RKO (cell line): ENCODE data around the gene VSIG10L2.

Experiments
- DNase-seq: peaks from one replicate; pipeline ENCODE4 v3.0.0-alpha.2; 2016; ENCODE audit warnings: low spot score

Gene VSIG10L2

GRCh38 chr11:125929445-125930075, 16.3 kb upstream of the VSIG10L2 start:
- no peak for DNase-seq

DNA sequence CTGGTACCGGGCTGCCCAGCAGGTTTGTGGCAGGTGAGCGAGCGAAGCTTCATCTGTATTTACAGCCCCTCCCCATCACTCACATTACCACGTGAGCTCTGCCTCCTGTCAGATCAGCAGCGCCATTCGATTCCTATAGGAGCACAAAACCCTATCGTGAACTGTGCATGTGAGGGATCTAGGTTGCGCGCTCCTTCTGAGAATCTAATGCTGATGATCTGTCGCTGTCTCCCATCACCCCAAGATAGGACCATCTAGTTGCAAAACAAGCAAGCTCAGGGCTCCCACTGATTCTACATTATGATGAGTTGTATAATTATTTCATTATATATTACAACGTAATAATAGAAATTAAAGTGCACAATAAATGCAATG, 15.8 kb upstream of the VSIG10L2 start:
- no peak for DNase-seq

DNA sequence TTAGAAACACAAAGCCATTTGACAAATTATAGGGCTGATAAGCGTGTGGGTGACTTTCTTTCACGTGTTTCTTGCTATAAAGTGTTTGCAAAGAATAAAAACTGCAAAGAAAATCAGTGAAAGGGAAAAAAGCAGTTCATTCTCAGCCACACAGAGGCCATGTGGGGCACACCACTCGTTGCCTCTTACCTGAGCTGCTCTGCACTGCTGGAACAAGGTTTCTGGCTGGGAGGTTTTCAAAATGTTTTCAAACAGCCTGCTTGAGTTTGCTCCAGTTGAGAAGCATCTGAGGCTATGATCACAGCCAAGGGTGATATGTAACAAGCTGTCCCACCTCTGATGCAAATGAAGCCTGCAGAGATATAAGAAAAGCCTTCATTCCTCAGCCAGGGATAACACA, 14.7 kb upstream of the VSIG10L2 start:
- DNase-seq, result no peak

DNA sequence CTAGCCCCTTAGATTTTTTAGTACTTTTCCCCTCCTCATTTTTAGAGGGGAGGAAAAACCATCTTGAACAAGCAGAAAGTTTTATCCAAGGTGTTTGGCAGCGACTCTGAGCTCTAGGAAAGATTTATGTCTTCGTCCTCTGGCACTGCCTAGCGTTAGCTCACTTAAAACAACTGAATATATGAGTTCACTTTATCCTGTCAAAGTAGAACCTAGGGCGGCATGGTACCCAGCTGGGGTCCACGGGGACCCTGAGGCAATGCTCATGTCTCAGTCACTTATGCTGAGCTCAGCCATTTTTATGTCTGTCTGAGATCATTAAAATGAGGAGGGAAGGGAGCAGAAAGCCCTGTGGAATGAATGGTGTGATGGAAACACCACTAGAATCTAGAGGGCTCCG, 14.2 kb upstream of the VSIG10L2 start:
- DNase-seq, result no peak

GRCh38 chr11:125932301-125932700, 13.5 kb upstream of the VSIG10L2 start:
- DNase-seq, result no peak

- DNase-seq, result no peak
Measured at GRCh38 chr11:125933030-125933813, 12.6 kb upstream of the VSIG10L2 start.

GRCh38 chr11:125934473-125934872, 11.4 kb upstream of the VSIG10L2 start:
- DNase-seq, result no peak

DNA sequence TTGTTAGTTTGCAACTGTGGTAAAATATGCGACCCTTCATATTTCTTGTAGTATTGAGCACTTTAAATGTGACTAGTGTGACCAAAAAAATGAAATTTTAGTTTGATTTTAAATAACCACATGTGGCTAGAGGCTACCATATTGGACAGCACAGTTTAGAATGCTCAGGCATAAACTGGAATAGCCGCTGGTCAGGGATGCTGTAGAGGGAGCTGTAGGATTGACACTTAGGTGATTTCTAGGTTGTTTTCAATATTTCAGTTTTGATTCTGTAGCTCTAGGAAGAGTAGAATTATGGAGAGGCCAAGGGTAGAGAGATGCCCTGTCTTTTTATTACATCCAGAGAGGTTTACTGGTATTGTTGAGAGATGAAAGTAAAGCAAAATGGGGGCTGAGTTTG, 10.8 kb upstream of the VSIG10L2 start:
- DNase-seq, result no peak

DNA sequence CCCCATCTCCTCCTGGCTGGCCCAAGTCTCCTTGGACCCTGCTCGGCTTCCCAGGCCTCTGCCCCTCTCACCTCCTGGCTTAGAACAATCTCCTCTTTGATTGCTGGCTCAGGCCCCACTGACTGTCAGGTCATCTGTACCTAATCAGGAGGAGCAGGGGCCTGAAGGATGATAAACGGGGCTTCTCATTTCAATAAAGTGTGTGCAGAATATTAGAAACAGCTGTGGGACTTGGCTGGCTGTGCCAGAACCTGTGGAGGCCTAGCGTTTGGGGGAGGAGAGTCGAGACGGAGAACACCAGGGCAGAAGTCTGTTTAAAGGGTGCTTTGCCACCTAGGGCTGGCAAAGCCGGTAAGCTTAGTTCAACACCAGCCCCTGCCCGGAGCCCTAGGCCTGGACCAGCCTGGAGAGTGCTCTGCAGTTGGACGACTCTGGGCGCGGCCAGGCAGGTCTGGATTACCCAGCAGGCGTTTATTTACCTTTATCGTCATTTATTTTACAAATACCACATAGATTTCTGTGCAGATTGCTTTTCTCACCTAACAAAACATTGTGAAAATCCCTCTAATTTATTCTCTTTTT, 10.1 kb upstream of the VSIG10L2 start:
- DNase-seq, result no peak

DNA sequence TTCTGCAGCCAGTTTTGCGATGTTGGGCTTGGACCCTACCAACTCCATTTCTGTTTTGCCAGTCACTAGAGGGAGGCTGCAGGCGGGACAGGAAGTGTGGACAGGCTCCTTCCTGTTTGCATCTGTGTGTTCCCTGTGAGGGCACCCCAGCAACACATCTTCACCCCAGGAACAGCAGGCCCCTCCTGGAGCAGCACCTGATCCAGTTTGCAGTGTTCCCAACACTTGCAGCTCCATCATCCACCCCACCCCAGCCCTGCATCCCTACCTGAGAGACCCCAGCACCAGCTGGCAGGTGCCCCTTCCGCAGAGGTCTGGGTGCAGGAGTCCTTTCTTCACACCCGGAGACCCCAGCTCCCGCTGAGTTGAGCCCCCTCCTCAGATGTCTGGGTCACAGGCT, 7.4 kb upstream of the VSIG10L2 start:
- DNase-seq, result no peak

DNA sequence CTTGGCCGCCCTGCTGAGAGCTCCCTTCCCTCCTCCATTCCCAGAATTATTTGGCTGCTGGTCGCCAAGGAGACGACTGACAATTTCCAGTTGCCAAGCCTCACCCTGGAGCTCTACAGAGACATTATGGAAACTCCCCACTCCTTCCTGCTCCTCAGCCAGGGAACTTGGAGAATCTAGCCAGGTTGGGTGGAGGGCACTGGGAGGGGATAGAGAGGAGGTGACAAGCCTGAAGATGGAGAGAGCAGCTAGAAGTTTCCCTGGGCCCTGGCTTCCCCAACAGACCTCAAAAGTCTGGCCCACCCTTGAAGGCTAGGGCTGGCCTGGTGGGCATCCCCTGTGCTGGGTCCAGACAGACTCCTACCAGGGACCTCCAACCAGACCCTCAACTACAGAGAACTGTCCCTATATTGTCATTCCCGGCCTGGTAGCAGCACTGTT, 6.7 kb upstream of the VSIG10L2 start:
- no peak for DNase-seq

DNA sequence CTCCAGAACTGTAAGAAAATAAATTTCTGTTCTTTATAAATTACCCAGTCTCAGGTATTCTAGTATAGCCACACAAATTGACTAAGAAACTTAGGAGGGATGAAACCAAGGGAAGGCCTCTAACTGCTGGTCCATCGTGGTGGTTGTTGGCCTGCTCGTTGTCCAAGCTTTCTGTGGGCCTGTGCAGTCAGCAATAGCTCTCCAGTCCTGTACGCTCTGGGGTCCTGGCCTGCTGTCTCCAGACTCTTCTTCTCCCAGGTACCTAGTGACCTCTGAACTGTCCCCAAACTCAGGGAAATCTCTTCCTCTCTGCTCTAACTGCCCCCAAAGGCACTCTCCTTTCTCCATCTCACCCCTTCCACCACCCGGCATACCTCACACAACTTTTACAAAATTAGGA, 5.7 kb upstream of the VSIG10L2 start:
- DNase-seq, result no peak

GRCh38 chr11:125941267-125941618, 4.6 kb upstream of the VSIG10L2 start:
- DNase-seq, result no peak

DNA sequence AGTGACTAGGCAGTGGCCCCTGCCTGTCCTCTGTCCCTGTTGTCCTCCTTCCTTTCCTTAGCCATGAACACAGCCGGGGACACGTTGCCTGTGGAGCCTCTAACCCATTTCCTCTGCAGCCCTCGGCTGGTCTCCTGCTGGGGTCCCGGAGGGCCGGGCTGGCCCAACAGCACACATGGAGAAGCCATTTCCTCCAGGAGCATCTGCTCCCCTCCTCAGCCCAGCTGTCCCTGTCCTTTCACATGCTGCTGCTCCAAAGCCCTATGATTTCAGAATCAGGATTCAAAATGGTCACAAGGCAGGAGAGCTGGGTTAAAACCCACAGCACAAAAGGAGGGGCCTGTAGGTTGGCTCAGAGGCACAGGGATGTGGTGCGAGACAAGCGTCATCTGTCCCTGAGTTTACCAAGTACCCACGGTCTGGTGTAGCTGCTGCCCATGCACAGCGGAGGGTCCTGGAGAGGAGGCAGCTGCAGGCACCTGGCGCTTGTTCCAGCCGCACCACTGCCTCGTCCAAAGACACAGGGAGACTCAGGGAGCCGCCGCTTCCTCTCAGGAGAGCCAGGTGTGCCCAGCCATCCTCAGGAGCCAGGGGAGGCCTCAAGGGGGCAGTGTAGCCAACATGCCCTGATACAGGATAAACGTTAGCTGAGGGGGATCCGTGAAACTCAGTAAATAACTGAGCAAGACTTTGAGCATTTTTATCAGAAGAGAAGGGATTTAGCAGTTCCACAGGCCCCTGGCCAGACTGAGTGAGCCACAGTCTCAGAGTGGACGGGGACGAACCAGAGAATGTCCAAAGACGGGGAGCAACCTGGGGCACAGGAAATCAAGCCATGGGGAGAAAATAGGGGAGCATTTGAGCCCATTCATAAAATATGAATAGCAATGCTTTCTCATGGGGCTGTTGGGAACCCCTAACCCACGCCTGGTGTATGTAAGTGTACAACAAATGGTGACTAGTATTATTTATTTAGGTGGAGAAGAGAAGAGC, 3.9 kb upstream of the VSIG10L2 start:
- DNase-seq, result no peak

DNA sequence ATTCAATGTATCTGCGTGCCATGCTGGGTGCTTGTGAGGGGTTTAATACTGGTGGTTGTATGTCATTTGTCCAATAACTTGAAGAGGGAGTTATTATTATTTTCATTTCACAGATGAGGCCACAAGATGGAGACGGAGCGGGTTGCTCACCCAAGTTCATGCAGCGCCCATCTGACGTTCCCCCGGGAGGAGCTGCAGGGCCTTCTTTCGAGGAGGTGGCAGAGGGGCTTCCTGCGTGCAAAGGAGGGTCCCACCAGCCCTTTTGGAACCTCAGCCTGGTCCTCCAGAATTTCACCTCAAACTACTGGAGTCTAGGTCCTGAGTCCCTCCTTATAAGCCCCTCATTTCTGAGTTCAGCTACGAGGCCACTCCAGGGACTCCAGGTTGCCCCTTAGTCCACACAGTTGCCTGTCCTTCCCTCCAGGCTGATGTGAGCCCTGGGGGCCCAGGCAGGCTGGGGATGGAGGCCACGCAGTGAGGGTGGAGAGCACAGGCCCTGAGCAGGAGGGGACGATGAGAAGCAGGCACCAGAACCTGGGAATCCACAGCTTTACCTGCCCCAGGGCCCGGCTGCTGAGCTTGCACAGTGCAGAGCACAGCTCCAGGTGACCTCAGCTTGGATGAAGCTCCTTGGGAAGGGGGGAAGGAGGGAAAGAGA, 2.9 kb upstream of the VSIG10L2 start:
- no peak for DNase-seq

DNA sequence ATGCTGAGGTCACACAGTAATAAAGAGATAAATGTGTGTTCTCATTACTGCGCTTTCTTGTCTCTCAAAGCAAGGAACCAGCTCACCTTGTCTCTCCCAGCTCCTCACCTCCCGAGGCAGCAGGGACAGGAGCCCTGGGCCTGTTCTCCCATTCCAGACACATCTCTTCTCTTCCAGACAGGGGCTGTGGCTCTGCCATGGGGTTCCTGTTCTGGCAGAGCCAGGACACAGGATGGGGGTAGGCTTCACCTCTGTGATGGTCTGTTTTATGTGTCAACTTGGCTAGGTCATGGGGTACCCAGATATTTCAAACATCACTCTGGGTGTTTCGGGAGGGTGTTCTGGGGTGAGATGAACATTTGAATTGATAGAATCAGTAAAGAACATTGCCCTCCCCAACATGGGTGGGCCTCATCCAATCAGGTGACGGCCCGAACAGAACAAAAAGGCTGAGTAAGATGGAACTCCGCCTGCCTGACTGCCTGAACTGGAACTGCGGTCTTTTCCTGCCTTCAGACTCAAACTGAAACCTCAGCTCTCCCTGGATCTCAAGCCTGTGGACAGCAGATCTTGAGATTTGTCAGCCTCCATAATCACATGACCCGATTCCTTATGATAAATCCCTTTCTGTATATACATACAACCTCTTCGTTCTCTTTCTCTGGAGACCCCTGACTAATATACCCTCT, 2.0 kb upstream of the VSIG10L2 start:
- DNase-seq, result no peak

DNA sequence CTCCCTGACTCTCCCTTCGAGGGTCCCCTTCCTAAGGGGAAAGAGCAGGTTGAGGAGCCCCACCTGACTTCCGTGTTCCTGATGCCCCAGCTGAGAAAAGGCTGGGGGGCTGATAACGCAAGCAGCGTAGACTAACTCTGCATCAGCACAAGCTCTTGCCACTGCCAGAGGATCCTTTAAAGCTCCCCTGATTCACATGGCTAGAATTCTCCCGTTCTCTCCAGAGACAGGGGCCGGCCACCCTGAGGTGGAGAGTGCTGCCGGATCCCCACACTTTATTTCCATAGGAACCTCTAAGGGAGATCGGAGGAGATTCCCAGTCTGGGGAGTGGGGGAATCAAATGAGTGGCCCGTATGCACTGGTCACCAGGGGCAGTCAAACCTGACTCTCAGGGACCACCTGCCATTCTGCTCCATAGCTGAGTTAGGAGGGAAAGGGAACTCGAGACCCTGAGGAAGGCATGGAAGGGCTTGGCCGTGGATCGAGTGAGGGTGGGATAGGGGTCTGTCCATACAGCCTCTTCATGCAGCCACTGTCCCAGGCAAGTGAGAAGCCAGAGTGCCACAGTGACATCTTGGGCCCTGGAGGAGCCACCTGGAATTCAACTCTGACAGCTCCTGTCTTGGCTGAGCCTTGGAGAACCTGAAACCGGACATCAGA, 1.4 kb upstream of the VSIG10L2 start:
- no peak for DNase-seq

DNA sequence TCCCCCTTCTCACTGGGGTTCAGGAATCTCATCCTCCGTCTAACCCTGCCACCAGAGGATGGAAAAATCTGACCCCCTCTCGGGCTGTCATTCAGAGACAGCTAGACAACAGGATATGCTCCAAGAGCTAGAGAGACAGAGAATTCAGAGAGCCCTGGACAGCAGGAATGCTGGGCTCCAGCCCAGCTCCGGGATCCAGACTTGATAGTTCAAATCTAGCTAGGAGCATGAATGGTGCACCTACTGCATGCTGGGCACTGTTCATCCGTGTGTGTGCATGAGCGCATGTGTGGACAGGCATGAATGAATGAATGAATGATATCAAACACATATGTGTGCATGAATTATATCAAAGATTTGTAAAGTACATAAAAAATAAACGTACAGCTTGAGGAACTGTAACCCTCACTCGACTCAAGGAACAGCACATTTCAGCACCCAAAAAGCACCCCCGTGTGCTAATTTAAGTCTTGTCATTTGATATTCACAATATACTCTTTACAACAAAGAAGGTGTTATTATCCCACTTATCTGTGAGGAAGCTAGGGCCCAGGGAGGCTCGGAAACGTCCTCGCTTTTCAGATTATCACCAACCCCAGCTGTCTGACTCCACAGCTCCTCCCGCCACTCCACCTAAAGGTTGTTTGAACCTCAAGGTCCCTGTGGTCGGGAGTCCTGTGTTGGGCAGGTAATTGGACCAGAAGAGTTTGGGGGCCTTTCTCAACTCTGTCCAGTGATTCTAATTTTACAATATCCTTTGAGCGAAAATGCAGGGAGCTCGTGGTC, 640 bp upstream of the VSIG10L2 start:
- DNase-seq, result no peak

DNA sequence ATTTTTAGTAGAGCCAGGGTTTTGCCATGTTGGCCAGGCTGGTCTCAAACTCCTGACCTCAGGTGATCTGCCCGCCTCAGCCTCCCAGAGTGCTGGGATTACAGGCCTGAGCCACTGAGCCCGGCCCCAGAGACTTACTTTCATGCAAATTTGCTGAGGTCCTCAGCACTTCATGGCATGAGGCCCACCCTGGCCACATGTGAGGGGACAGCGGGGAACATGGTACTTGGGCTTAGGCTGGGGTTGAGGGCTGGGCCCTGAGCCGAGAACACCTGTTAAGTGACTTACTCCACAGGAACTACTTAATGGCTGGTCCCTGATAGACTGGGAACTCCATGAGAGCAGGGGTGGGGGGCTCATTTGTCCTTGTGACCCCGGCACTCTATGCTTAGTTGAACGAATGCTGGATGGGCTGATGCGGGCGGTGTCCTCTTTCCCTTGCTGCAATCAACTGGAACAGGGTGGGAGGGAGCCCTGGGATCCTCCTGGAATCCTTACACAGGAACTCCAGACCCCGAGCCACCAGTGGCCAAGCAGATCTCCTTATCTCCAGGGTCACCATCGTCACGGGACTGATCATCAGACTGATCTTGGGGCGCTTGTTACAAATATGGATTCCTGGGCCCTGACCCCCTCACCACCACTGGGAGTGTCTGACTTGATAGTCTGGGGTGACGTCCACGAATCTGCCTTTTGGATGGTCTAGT, 1.0 kb downstream of the VSIG10L2 start:
- DNase-seq, result no peak
